ENCODE measurements around the gene APBA2.

- TF ChIP-seq CTCF (IDR thresholded peaks at IDR 0.05) (no peak), POLR2A (IDR thresholded peaks at IDR 0.05) (no peak)
Observed at GRCh38 chr15:29095746-29096145, 210.0 kb downstream of the APBA2 start.
